ENCODE results near the gene RAB3C.
"Not testable (repeated sequence)": the region's sequence is repeated elsewhere in the genome, so short reads cannot be mapped to it uniquely, and the experiment has no call there.

The RAB3C gene, protein sequence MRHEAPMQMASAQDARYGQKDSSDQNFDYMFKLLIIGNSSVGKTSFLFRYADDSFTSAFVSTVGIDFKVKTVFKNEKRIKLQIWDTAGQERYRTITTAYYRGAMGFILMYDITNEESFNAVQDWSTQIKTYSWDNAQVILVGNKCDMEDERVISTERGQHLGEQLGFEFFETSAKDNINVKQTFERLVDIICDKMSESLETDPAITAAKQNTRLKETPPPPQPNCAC

DNA sequence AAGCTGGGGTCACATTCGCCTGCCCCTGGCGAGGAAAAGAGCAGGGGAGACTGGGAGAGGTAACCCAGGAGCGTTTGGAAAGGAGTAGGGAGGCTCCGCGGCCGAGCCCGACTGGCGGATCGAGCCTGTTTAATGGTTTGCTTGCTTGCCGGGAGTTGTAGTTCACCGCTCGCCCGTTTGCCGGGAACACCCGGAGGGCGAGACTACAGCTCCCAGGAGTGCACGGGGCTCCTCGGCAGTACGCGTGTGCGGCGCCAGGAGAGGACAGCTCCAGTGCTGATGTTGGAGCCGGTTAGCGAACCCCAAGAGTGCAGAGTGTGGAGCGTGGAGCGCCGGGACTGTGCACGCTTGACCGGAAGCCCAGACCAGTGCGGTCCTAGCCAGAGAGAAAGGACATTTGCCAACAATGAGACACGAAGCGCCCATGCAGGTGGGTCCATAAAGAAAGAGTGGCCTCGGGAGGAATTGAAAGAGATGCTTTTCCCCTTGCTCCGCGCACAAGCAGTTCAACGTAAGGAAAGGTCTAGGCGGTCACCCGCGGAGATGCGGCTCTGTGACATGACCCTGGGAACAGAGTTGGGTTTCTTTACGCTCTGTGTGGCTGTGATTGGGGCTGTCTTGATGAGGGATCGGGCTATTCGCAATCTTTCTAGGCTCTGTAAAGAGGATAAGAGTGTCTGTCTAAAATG, at the start of gene RAB3C:
TSS of gene RAB3C (plus strand) at position 273 of the 689 bp plus-strand sequence. CDS start at position 407, 134 bp downstream.
- ATAC-seq (peak; percentile 92), DNase-seq (ENCODE audit: low spot score in 2 of 2) (no peak)
- Mint-ChIP-seq H3K4me3 (peak within 1 kb of the TSS; percentile 67), H3K9me3 (no peaks in the 10 kb centered on the region), H3K27ac (peak within 1 kb of the TSS; percentile 50), H3K4me1 (peaks cover 14% of the 10 kb centered on the region), H3K36me3 (no peaks in the 10 kb centered on the region)

DNA sequence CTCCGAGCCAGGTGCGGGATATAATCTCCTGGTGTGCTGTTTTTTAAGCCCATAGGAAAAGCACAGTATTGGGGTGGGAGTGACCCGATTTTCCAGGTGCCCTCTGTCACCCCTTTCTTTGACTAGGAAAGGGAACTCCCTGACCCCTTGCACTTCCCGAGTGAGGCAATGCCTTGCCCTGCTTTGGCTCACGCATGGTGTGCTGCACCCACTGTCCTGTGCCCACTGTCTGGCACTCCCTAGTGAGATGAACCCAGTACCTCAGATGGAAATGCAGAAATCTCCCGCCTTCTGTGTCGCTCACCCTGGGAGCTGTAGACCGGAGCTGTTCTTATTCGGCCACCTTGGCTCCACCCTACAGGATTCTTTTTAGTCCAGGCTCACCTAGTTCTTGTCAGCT, 40.9 kb upstream of the RAB3C start:
- H3K36me3 Mint-ChIP-seq; H3K9me3 Mint-ChIP-seq; H3K4me1 Mint-ChIP-seq; H3K4me3 Mint-ChIP-seq; DNase-seq (ENCODE audit: low spot score in 2 of 2); ATAC-seq; H3K27ac Mint-ChIP-seq: not testable (repeated sequence)

DNA sequence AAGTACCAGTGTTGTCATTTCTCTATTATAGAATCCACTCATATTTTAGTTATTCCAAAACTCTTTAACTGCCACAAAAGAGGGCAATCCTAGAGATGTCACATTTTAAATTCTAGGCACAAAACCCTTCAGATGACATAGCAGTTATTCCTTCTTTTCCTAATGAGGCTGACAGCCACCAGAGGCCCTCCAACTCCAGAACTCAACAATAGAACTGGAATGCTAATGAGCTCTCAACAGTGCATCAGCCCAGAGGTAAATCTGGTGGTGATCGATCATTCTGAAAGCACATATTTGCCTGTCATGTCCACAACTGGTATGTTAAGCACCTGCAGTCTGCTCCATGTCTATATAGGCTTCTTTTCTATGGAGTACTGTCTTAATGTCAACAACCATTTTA, 40.2 kb upstream of the RAB3C start:
- DNase-seq (ENCODE audit: low spot score in 2 of 2) (no peak), ATAC-seq (no peak)
- no peaks in the 10 kb centered on the region for H3K36me3 Mint-ChIP-seq
- peaks cover 8% of the 10 kb centered on the region for H3K9me3 Mint-ChIP-seq
- H3K27ac Mint-ChIP-seq: no peak overlapping the region
- no peak overlapping the region for H3K4me3 Mint-ChIP-seq
- H3K4me1 Mint-ChIP-seq: no peaks in the 10 kb centered on the region

DNA sequence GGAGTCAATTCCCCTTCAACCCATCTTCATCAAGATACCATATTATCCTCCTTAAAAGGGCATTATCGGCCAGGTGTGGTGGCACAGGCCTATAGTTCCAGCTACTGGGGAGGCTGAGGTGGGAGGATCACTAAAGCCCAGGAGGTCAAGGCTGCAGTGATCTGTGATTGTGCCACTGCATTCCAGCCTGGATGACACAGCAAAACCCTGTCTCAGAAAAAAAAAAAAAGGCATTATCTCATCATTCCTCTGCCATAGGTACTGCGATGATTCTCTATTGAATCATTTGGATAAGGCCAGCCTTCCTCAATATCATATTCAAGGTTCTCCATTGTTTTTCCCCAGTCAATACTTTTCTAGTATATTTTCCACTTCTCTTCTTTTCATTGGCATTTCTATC, 39.2 kb upstream of the RAB3C start:
- Mint-ChIP-seq H3K4me1 (no peaks in the 10 kb centered on the region), H3K9me3 (peaks cover 9% of the 10 kb centered on the region), H3K27ac (no peak overlapping the region), H3K36me3 (no peaks in the 10 kb centered on the region), H3K4me3 (no peak overlapping the region)
- no peak for ATAC-seq
- DNase-seq (ENCODE audit: low spot score in 2 of 2): no peak

DNA sequence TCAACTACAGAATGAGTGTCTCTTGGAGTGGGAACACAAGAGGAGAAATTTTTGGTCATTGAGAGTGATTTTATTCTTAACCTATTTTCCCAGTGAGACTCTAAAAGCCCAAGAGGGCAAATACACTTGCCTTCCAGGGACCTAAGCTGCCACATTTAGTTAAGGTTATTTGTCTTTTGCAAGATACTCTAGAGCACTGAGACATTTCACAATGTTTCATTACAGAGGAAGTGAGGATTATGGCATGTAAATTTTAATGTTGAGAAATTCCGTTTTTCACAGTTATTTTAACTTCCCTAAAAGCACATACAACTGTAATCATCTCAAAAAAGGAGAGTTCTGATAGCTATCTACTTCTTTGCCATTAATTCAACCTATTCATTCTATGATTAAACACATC, 38.7 kb upstream of the RAB3C start:
- DNase-seq (ENCODE audit: low spot score in 2 of 2): no peak
- no peak for ATAC-seq
- H3K9me3 Mint-ChIP-seq: peaks cover 6% of the 10 kb centered on the region
- no peaks in the 10 kb centered on the region for H3K36me3 Mint-ChIP-seq
- H3K27ac Mint-ChIP-seq: no peak overlapping the region
- no peak overlapping the region for H3K4me3 Mint-ChIP-seq
- H3K4me1 Mint-ChIP-seq: no peaks in the 10 kb centered on the region

DNA sequence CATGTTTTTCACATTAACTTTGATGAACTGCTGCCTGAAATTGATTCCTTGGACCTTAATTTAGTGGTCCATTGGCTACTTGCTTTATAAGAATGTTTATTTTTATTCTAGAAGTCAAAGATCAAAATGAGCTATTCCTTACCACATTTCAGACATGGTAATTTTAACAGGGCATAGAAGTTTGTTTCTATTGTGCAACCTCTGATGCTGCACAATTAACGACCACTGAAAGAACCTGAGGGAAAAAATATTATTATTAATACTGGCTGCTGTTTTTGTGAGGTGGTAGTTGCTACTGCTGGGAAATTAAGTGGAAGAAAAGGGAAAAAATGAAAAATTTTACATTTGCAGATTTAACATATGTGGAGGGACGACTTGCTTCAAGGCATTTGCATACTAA, 37.9 kb upstream of the RAB3C start:
- no peak for ATAC-seq
- Mint-ChIP-seq H3K4me1 (no peaks in the 10 kb centered on the region), H3K27ac (no peak overlapping the region), H3K4me3 (no peak overlapping the region), H3K36me3 (no peaks in the 10 kb centered on the region), H3K9me3 (peaks cover 6% of the 10 kb centered on the region)
- no peak for DNase-seq (ENCODE audit: low spot score in 2 of 2)

DNA sequence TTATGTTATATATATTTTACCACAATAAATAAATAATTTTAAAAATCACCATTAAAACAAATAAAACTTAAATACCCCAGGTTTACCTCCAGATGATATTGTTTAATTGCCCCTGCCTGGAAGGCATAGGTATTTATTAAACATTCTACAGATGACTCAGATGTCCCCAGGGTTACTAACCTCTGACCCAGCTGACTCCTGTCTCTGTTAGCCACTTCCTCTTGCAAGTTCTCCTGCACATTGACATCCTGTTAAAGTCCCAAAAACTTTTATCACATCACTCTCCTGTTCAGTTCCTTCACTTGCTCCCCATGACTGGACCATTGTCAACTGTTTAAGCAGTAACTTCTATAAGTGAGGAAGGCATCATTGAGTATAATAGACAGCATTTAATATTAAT, 37.0 kb upstream of the RAB3C start:
- no peak overlapping the region for H3K4me3 Mint-ChIP-seq

DNA sequence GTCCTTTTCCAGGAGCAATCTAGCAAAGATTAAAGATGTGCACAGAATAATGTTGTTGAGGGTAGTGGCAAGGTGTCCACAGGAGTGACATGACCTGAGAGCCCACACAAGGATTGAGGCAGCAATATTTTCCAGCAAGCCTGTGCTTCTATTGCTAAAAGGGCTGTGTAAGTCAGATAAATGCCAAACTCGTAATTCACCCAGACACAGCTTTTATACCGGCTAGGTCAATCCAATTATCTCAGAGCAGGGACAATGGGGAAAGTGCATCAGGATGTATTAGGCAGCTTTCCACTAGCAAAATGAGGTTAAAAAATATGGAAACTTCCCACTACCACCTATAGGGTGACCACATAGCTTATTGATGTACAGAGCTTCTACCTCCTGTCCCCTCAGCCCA, 34.8 kb upstream of the RAB3C start:
- DNase-seq (ENCODE audit: low spot score in 2 of 2) (no peak), ATAC-seq (no peak)
- Mint-ChIP-seq H3K27ac (no peak overlapping the region), H3K9me3 (peaks cover 8% of the 10 kb centered on the region), H3K36me3 (no peaks in the 10 kb centered on the region), H3K4me1 (no peaks in the 10 kb centered on the region), H3K4me3 (no peak overlapping the region)

More for the DNA sequence above, 37.0 kb upstream of the RAB3C start:
- H3K36me3 Mint-ChIP-seq: no peaks in the 10 kb centered on the region
- no peak overlapping the region for H3K27ac Mint-ChIP-seq
- DNase-seq (ENCODE audit: low spot score in 2 of 2): no peak
- peaks cover 6% of the 10 kb centered on the region for H3K9me3 Mint-ChIP-seq
- H3K4me1 Mint-ChIP-seq: no peaks in the 10 kb centered on the region
- ATAC-seq: no peak

DNA sequence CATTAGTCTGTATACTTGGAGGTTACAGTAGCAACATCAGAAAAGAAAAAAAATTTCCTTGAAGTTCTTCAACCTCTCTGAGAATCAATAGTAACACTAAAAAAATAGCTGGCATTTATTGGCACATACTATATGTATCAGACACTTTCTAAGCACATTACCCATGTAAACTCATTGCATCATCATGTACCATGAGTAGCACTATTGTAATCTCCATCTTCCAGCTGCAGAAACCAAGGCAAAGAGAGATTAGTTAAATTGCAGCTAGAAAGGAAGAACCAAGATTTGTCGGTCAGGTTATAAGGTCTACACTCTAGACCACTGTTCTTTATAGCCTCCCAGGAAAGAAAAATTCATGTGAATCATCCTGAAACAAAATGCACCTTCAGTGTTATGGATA, 31.4 kb upstream of the RAB3C start:
- ATAC-seq (no peak), DNase-seq (ENCODE audit: low spot score in 2 of 2) (no peak)
- Mint-ChIP-seq H3K4me1 (no peaks in the 10 kb centered on the region), H3K4me3 (no peak overlapping the region), H3K27ac (no peak overlapping the region), H3K9me3 (peaks cover 5% of the 10 kb centered on the region), H3K36me3 (no peaks in the 10 kb centered on the region)

DNA sequence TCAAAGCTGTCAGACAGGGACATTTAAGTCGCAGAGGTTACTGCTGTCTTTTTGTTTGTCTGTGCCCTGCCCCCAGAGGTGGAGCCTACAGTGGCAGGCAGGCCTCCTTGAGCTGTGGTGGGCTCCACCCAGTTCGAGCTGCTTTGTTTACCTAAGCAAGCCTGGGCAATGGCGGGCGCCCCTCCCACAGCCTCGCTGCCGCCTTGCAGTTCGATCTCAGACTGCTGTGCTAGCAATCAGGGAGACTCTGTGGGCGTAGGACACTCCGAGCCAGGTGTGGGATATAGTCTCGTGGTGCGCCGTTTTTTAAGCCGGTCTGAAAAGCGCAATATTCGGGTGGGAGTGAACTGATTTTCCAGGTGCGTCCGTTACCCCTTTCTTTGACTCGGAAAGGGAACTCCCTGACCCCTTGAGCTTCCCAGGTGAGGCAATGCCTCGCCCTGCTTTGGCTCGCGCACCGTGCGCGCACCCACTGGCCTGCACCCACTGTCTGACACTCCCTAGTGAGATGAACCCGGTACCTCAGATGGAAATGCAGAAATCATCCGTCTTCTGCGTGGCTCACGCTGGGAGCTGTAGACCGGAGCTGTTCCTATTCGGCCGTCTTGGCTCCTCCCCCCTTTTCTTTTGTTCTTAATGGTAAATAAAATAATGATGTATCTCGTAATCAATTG, 25.1 kb upstream of the RAB3C start:
- not testable (repeated sequence) for H3K4me1 Mint-ChIP-seq; H3K36me3 Mint-ChIP-seq; H3K27ac Mint-ChIP-seq; H3K9me3 Mint-ChIP-seq; DNase-seq (ENCODE audit: low spot score in 2 of 2); H3K4me3 Mint-ChIP-seq; ATAC-seq

DNA sequence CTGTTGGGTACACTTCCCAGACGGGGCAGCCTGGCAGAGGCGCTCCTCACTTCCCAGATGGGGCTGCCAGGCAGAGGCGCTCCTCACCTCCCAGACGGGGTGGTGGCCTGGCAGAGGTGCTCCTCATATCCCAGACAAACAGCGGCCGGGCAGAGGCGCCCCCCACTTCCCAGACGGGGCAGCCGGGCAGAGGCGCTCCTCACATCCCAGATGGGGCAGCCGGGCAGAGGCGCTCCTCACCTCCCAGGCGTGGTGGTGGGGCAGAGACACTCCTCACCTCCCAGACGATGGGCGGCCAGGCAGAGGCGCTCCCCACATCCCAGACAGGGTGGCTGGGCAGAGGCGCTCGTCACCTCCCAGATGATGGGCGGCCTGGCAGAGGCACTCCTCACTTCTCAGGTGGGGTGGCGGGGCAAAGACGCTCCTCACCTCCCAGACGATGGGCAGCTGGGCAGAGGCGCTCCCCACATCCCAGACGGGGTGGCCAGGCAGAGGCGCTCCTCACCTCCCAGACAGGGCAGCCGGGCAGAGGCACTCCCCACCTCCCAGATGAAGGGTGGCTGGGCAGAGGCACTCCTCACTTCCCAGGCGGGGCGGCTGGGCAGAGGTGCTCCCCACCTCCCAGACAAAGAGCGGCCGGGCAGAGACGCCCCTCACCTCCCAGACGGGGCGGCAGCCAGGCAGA, 19.7 kb upstream of the RAB3C start:
- H3K4me1 Mint-ChIP-seq; ATAC-seq; H3K36me3 Mint-ChIP-seq; H3K27ac Mint-ChIP-seq; DNase-seq (ENCODE audit: low spot score in 2 of 2); H3K4me3 Mint-ChIP-seq; H3K9me3 Mint-ChIP-seq: not testable (repeated sequence)

DNA sequence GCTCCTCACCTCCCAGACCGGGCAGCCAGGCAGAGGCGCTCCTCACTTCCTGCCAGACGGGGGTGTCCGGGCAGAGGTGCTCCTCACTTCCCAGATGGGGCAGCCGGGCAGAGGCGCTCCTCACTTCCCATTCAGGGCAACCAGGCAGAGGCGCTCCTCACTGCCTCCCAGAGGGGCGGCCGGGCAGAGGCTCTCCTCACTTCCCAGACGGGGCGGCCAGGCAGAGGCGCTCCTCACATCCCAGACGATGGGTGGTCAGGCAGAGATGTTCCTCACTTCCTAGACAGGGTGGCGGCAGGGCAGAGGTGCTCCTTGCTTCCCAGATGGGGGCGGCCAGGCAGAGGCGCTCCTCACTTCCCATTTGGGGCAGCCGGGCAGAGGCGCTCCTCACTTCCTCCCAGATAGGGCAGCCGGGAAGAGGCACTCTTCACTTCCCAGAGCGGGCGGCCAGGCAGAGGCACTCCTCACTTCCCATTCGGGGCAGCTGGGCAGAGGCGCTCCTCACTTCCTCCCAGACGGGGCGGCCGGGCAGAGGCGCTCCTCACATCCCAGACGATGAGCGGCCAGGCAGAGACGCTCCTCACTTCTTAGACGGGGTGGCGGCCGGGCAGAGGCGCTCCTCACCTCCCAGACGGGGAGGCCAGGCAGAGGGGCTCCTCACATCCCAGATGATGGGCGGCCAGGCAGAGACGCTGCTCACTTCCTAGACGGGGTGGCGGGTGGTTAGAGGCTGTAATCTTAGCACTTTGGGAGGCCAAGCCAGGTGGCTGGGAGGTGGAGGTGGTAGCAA, 18.6 kb upstream of the RAB3C start:
- not testable (repeated sequence) for DNase-seq (ENCODE audit: low spot score in 2 of 2); H3K9me3 Mint-ChIP-seq; H3K4me3 Mint-ChIP-seq; H3K27ac Mint-ChIP-seq; ATAC-seq; H3K36me3 Mint-ChIP-seq; H3K4me1 Mint-ChIP-seq

DNA sequence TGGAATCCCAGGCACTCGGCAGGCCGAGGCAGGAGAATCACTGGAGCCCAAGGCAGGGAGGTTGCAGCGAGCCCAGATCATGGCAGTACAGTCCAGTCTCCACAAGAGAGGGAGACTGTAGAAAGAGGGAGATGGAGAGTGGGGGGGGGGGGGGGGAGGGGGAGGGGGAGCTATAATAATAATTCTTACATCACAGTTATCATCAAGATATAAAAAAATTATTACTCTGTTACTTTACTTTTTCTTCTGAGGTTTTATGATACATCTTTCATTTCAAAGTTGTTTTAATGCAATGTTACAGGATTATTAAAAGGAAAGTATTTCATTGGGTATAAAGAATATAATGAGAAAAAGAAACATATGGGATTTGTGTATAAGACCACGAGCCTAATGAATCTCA, 17.8 kb upstream of the RAB3C start:
- Mint-ChIP-seq H3K9me3 (no peaks in the 10 kb centered on the region), H3K36me3 (no peaks in the 10 kb centered on the region), H3K27ac (no peak overlapping the region), H3K4me3 (no peak overlapping the region), H3K4me1 (no peaks in the 10 kb centered on the region)
- ATAC-seq (no peak), DNase-seq (ENCODE audit: low spot score in 2 of 2) (no peak)

DNA sequence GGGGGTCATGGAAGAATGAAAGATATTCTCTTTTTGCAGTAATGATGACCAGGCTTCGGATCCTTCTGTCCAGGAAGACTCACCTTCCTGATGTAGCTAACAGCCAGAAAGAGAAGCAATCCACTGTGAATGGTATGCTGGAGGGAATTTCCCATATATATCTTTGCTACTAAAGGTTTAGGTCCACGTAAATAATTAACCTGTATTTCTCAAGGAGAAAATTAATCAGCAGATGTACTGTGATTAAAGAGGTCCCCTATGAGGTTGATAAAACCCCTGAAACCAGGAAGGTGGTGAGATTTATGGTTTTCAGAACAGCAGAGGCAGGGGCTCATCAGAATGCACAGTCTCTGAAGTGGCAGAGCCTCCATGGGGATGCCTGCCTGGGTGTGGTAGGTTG, 11.4 kb upstream of the RAB3C start:
- Mint-ChIP-seq H3K4me1 (no peaks in the 10 kb centered on the region), H3K27ac (no peak overlapping the region), H3K4me3 (no peak overlapping the region), H3K36me3 (no peaks in the 10 kb centered on the region), H3K9me3 (peaks cover 5% of the 10 kb centered on the region)
- no peak for DNase-seq (ENCODE audit: low spot score in 2 of 2)
- no peak for ATAC-seq

DNA sequence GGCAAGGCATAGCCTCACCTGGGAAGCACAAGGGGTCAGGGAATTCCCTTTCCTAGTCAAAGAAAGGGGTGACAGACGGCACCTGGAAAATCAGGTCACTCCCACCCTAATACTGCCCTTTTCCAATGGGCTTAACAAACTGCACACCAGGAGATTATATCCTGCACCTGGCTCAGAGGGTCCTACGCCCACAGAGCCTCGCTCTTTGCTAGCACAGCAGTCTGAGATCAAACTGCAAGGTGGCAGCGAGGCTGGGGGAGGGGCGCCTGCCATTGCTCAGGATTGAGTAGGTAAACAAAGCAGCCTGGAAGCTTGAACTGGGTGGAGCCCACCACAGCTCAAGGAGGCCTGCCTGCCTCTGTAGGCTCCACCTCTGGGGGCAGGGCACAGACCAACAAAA, 9.9 kb upstream of the RAB3C start:
- H3K36me3 Mint-ChIP-seq; H3K27ac Mint-ChIP-seq; DNase-seq (ENCODE audit: low spot score in 2 of 2); H3K4me1 Mint-ChIP-seq; H3K9me3 Mint-ChIP-seq; H3K4me3 Mint-ChIP-seq; ATAC-seq: not testable (repeated sequence)

Data from stimulated activated effector memory CD8-positive, alpha-beta T cell treated with anti-CD3 and anti-CD28 coated beads, Interleukin-12 subunit alpha, Interleukin-12 subunit beta, amount 100 ng/mL, for 72 hours (primary cell).